HG02981 (cell line): Measurements from ENCODE around the gene CRLF1.
"Not testable (repeated sequence)": the region's sequence is repeated elsewhere in the genome, so short reads cannot be mapped to it uniquely, and the experiment has no call there.

ENCODE experiments used
- ATAC-seq: cut with Tn5 transposase; IDR thresholded peaks from one replicate; pipeline ENCODE4 v1.9.1; 2021; ENCODE audit warnings: mild to moderate bottlenecking, moderate library complexity; ENCODE audit not compliant: unreplicated experiment

The CRLF1 gene

GRCh38 chr19:18609717-18610051, 3.1 kb upstream of the CRLF1 start:
- no peak for ATAC-seq

- no peak for ATAC-seq
Observed at GRCh38 chr19:18608805-18609716, 2.5 kb upstream of the CRLF1 start.

DNA sequence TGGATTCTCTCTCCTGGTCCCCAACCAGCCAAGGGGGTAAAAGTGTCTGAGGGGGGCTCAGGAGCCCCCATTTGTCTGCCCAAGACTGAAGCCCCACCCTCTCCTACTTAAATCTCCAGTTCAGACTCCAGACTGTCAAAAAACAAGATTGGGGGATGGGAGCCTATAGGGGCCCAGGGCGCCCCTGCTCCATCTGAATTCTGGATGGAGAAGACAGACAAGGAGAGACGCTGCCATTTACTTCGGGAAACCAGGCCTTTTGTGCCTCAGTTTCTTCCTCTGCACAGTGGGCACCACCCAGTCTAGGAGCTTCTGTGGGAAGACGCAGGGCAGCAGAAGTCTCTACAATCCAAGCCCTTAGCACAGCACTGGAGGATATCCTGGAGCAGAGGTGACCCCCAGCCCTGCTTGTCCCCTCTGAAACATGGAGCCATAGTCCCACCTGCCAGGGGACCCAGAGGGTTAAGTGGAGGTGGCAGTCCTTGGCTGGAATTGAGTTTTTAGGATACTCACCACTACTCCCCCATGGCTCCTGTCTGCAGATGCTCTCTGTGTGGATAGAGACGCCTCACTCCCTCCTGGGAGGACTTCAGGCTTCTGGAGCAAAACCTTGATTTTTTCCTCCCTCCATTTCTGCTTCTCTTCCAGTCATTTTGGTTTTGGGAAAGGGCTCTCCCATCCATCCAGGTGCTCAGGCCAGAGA, 1.7 kb upstream of the CRLF1 start:
- no peak for ATAC-seq

- ATAC-seq: no peak
Observed at GRCh38 chr19:18607226-18608101, 865 bp upstream of the CRLF1 start.

DNA sequence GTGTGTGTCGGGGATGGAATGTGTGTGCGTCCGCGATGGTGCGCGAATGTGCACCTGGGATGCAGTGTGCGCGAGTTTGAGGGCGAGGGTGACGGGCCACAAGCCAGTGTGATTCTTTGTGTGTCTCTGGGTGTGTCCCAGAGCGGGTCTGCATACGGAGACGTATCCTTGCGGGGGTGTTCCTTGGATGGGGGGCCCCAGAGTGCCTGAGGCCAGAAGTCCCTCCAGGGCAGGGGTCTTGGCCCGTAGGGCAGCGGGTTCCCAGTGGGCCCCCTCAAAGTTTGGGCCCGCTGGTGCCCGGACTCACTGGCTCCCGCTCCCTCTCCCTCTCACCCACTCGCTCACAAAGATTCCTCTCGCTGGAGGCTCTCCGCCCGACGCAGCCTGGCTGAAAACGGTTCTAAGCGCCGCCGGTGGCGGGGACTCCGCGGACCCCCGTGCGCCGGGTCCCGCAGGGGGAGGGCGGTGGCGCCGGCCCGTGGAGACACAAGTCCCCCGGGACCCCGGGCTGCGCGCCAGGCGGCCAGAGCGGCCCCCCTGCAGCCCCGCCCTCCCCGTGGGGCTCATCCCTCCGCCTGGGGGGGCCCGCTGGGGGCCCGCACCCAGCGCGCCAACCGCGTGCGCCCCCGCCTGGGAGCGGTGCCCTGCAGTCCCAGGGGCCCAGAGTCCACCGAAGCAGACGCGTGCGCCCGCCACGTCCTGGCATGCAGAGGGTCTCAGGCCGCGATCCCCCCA, 886 bp downstream of the CRLF1 start:
- no peak for ATAC-seq

DNA sequence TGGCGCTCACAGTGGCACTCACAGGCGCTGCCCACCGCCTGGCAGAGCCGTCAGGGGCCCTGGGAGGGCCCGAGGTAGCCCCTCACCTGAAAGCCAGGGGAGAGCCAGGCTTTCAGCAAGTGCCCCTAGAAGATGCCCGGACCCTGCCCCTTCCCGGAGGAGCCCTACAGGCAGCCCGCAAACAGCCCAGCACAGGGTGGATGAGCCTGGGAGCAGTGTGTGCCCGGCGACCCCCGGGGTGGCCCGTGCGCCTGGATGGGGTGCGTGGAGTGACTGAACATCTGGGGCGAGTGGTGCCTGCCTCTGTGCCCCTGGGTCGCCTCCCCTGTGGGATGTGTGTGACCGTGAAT, 1.4 kb downstream of the CRLF1 start:
- no peak for ATAC-seq

- ATAC-seq: no peak
Observed at GRCh38 chr19:18604820-18605159, 1.8 kb downstream of the CRLF1 start.

GRCh38 chr19:18603958-18604819, 2.4 kb downstream of the CRLF1 start:
- no peak for ATAC-seq

DNA sequence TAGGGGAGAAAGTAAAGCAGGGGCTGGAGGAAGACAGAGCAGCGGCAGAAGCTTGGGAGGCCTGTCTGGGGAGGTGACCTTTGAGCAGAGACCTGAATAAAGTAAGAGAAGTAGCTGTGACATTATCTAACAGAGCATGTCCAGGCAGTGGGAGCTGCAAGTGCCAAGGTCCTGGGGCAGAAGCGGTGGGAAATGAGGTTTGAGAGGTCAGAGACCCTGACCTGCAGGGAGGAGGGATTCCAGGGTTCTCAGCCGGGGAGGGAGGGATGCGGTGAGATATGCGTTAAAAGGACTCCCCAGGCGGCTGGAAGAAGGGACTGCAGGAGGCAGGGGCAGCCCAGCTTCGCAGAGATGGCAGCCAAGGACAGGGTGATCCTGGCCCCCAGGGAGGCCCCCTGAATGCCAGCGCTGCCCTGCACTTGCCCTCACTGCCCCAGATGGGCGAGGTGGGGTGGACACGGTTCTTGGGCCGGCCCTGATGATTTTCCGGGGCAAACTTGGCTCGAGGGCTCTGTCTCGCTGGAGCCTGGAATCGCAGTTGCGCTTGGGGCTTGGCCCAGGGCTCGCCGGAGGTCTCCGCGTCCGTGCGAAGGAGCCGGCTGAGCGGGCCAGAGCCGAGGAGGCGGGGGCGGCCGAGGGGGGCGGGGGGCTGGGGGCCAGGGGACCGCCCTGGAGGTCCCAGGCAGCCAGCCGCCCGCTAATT, 3.2 kb downstream of the CRLF1 start:
- ATAC-seq: no peak

DNA sequence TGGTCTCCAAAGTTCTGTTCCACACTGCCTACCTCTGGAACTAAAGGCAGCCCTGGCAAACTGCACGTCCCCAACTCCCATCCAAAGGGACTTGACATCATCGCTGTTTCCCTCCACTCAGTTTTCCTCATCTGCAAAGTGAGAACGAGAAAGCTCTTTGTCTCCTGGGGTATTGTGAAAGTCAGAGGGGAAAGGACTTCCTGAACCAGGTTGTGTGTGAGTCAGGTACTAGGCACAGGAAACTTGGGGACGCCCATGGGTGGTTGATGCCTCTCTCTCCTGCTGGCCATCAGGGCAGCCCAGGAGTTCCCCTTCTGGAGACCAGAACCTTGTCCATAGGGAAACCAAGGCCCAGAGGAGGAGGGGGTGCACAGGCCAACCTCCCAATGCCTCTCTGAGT, 4.7 kb downstream of the CRLF1 start:
- ATAC-seq: no peak

DNA sequence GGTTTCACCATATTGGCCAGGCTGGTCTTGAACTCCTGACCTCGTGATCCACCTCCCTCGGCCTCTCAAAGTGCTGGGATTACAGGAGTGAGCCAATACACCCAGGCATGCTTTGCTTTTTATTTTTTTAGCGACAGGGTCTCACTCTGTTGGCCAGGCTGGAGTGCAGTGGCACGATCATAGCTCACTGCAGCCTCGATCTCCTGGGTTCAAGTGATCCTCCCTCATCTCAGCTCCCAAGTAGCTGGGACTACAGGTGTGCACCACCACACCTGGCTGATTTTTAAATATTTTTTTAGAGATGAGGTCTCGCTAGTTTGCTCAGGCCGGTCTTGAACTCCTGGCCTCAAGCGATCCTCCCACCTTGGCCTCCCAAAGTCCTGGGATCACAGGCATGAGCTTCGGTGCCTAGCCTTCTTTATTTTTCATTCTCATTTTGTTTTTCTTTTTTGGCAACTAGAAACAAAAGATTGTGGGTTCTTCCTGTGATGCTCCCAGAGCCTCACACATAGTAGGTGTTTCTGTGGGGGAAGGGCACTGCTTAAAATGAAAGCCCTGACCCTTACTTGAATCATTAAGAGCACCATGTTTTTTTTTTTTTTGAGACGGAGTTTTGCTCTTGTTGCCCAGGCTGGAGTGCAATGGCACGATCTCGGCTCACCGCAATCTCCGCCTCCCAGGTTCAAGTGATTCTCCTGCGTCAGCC, 5.8 kb downstream of the CRLF1 start:
- not testable (repeated sequence) for ATAC-seq

DNA sequence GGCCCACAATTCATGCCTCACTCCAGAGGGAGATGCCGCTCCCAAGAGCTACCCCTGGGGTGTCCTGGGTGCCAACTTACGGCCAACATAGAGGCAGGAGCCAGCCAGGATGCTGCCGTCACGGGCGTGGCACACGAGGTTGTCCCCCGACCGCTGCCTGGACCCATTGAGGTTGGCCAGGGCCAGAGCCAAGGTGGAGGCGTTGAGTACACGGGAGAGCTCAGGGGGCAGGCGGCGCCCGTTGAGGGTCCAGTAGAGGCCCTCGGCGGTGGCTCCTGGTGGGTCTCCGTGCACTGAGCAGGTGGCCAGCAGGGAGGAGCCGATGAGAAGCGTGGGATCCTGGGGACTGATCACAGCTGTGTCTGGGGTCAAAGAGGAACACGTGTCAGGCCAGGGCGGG, 7.1 kb downstream of the CRLF1 start:
- no peak for ATAC-seq

- no peak for ATAC-seq
Observed at GRCh38 chr19:18597809-18598660, 8.6 kb downstream of the CRLF1 start.

DNA sequence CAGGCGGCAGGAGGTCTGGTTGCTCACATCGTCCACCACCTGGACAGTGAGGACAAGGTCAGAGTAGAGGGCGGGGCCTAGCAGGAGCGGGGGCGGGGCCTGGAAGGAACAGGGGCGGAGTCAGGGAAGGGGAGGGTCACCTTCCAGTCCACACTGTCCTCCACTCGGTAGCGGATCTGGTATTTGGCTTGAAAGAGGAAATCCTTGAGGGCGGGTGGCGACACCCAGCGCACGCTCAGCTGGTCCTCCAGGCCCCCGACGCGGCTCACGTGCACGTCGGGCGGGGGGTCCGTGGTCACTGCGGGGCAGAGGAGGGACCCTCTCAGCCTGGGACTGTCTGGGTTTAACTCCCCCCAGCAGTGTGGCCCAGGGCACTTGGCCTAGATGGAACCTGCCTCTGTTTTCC, 9.8 kb downstream of the CRLF1 start:
- ATAC-seq: no peak

- no peak for ATAC-seq
Observed at GRCh38 chr19:18595475-18595874, 11.1 kb downstream of the CRLF1 start.

DNA sequence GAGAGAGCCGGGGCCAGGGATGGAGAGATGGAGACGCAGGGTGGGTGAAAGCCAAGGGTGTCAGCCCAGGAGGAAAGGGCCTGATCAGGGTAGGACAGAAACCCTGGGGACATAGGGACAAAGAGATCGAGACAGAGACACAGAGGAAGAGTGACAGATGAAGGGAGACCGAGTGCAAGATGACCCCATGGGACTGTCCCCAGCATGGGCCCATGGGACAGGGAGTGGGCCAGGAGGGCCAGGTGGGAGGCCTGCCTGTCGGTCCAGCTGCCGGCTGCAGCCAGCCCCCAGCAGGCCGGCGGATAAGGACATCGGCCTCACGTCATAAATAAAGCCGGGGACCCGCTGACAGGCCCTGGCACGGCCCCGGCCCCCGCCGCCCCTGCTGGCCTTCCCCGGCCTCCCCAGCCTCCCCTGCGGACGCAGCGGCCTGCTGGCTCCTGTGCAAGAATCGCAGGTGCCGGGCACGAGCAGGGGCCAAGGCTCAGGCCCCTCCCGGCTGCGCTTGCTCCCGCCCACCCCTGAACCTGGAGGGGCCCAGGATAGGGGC, 11.7 kb downstream of the CRLF1 start:
- ATAC-seq: no peak

DNA sequence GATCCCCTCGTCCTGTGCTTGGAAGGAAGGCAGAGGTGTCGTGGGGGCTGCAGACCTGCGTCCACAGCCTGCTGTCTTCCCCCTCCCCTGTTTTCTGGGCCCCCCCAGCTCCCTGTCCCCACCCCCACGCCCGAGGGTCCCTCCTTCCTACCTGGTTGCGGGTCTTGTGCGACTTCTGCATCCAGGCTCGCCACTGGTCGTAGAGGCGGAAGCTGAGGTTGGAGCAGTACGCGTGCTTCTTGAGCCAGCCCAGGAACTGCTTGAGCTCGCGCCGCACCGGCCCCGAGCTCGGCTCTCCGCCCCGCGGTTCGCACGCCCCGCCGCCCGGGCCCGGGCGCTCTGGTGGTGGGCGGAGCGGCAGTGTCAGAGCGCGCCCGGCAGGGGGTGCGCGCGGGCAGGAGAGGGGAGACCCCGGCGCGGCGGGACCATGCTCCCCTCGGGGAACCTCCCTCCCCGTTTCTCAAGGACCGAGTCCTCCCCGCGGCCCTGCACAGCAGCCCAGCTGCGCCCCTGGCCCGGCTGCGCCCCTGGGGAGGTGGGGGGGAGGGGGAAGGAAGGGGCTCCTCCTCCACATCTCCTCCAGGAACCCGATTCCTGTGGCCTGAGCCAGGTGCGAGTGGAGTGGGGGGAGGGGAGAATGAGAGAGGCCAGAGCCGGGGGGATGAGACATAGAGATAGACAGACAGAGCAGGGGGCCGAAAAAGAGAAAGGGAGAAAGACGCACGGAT, 12.3 kb downstream of the CRLF1 start:
- ATAC-seq: no peak
